NCI-H774 (cell line): ENCODE results near the gene LRRK2.
"Not testable (repeated sequence)": the region's sequence is repeated elsewhere in the genome, so short reads cannot be mapped to it uniquely, and the experiment has no call there.

ENCODE experiments used
- DNase-seq: peaks from one replicate; lab custom pipeline; 2025; lab: John Stamatoyannopoulos, UW

LRRK2 gene

GRCh38 chr12:40215982-40216381 is 8.8 kb upstream of the LRRK2 start:
- DNase-seq, result no peak

- no peak for DNase-seq
Measured at GRCh38 chr12:40216516-40217288, 8.1 kb upstream of the LRRK2 start.

- no peak for DNase-seq
Measured at GRCh38 chr12:40219760-40220159, 5.0 kb upstream of the LRRK2 start.

GRCh38 chr12:40222247-40222646 is 2.5 kb upstream of the LRRK2 start:
- DNase-seq, result no peak

GRCh38 chr12:40223646-40224045 is 1.2 kb upstream of the LRRK2 start:
- DNase-seq, result no peak

GRCh38 chr12:40225337-40225983 is 663 bp downstream of the LRRK2 start:
- DNase-seq, result no peak

- DNase-seq, result no peak
Measured at GRCh38 chr12:40225984-40226602, 1.3 kb downstream of the LRRK2 start.

GRCh38 chr12:40226705-40227104 is 1.9 kb downstream of the LRRK2 start:
- no peak for DNase-seq

- DNase-seq, result no peak
Measured at GRCh38 chr12:40227447-40227846, 2.6 kb downstream of the LRRK2 start.

GRCh38 chr12:40228727-40229126 is 3.9 kb downstream of the LRRK2 start:
- no peak for DNase-seq

GRCh38 chr12:40229690-40230651 is 5.2 kb downstream of the LRRK2 start:
- DNase-seq, result no peak

GRCh38 chr12:40232602-40233001 is 7.8 kb downstream of the LRRK2 start:
- DNase-seq, result no peak

GRCh38 chr12:40233741-40234367 is 9.1 kb downstream of the LRRK2 start:
- DNase-seq, result no peak

- DNase-seq, result no peak
Measured at GRCh38 chr12:40236357-40236850, 11.6 kb downstream of the LRRK2 start.

- no peak for DNase-seq
Measured at GRCh38 chr12:40238266-40238902, 13.6 kb downstream of the LRRK2 start.

GRCh38 chr12:40238979-40239378 is 14.2 kb downstream of the LRRK2 start:
- DNase-seq, result no peak

GRCh38 chr12:40240779-40241178 is 16.0 kb downstream of the LRRK2 start:
- no peak for DNase-seq

GRCh38 chr12:40241741-40242140 is 16.9 kb downstream of the LRRK2 start:
- no peak for DNase-seq

GRCh38 chr12:40244526-40245156 is 19.8 kb downstream of the LRRK2 start:
- DNase-seq, result not testable (repeated sequence)

- DNase-seq, result no peak
Measured at GRCh38 chr12:40248034-40248433, 23.2 kb downstream of the LRRK2 start.
